Activated T-helper 17 cell treated with anti-CD3 and anti-CD28 coated beads, Interleukin-2, amount 50 U/mL, for 72 hours (primary cell): ENCODE results near the gene MRNIP. TPM values are rescaled to one million over a fixed set of nuclear protein-coding genes. Genes with fewer than 3 reads are reported as not detected.
A peak's percentile ranks its signal among the peaks of the same experiment; 100 is the strongest.
"Not testable (repeated sequence)": the region's sequence is repeated elsewhere in the genome, so short reads cannot be mapped to it uniquely, and the experiment has no call there.

Source experiments
- ATAC-seq: fragments of 150-1000 bp; cut with Tn5 transposase; replicated peaks from 2 replicates; pipeline ENCODE4 v1.10.0; 2021; ENCODE audit warnings: mild to moderate bottlenecking, moderate library complexity
- H3K27ac Mint-ChIP-seq: one replicate; pipeline ENCODE4 v1.8.0; 2022; ENCODE audit warnings: mixed read lengths
- H3K27me3 Mint-ChIP-seq: one replicate; pipeline ENCODE4 v1.8.0; 2022; ENCODE audit warnings: mixed read lengths
- H3K36me3 Mint-ChIP-seq: one replicate; pipeline ENCODE4 v1.8.0; 2022; ENCODE audit warnings: low read depth, mild to moderate bottlenecking, mixed read lengths
- H3K4me1 Mint-ChIP-seq: one replicate; pipeline ENCODE4 v1.8.0; 2022; ENCODE audit warnings: mixed read lengths
- H3K4me3 Mint-ChIP-seq: one replicate; pipeline ENCODE4 v1.8.0; 2022; ENCODE audit warnings: mild to moderate bottlenecking, mixed read lengths
- H3K9me3 Mint-ChIP-seq: one replicate; pipeline ENCODE4 v1.8.0; 2022; ENCODE audit warnings: mixed read lengths
- total RNA-seq, 2 donors: library from RNA; stranded (reverse); gene quantifications; one replicate each; pipeline ENCODE4 v1.2.3, GENCODE V29; 2022

The MRNIP gene
- total RNA-seq, 2 donors from 2014 or later = 17.4 to 35.2 TPM

- no peaks in the 10 kb centered on the region for H3K27me3 Mint-ChIP-seq
- H3K4me1 Mint-ChIP-seq = peaks cover 22% of the 10 kb centered on the region
- peaks cover 29% of the 10 kb centered on the region for H3K36me3 Mint-ChIP-seq
- no peaks in the 10 kb centered on the region for H3K9me3 Mint-ChIP-seq
- no peak for ATAC-seq
- peak overlapping the region; percentile 71 for H3K27ac Mint-ChIP-seq
- peak overlapping the region; percentile 69 for H3K4me3 Mint-ChIP-seq
These were observed 61.6 kb downstream of the MRNIP start for GRCh38 chr5:179796877-179797608.

GRCh38 chr5:179795863-179796833 lies 62.5 kb downstream of the MRNIP start:
- ATAC-seq = peak; percentile 83
- Mint-ChIP-seq H3K36me3 (peaks cover 23% of the 10 kb centered on the region), H3K4me3 (peak overlapping the region; percentile 69), H3K27me3 (no peaks in the 10 kb centered on the region), H3K9me3 (no peaks in the 10 kb centered on the region), H3K27ac (peak overlapping the region; percentile 71), H3K4me1 (peaks cover 17% of the 10 kb centered on the region)

- Mint-ChIP-seq H3K27ac (no peak overlapping the region), H3K36me3 (peaks cover 23% of the 10 kb centered on the region), H3K4me3 (peak overlapping the region; percentile 59), H3K27me3 (no peaks in the 10 kb centered on the region), H3K4me1 (peaks cover 17% of the 10 kb centered on the region), H3K9me3 (no peaks in the 10 kb centered on the region)
- ATAC-seq = peak; percentile 20
These were observed 63.4 kb downstream of the MRNIP start for GRCh38 chr5:179795049-179795862.

- H3K36me3 Mint-ChIP-seq = peaks cover 17% of the 10 kb centered on the region
- peak overlapping the region; percentile 59 for H3K4me3 Mint-ChIP-seq
These were observed 64.0 kb downstream of the MRNIP start for GRCh38 chr5:179794575-179794974.

GRCh38 chr5:179794171-179794570 lies 64.4 kb downstream of the MRNIP start:
- no peak for ATAC-seq
- H3K27me3 Mint-ChIP-seq = no peaks in the 10 kb centered on the region
- peaks cover 17% of the 10 kb centered on the region for H3K4me1 Mint-ChIP-seq
- no peaks in the 10 kb centered on the region for H3K9me3 Mint-ChIP-seq
- peak overlapping the region; percentile 59 for H3K4me3 Mint-ChIP-seq
- H3K27ac Mint-ChIP-seq = no peak overlapping the region
- peaks cover 13% of the 10 kb centered on the region for H3K36me3 Mint-ChIP-seq

More at GRCh38 chr5:179794575-179794974, 64.0 kb downstream of the MRNIP start:
- H3K4me1 Mint-ChIP-seq = peaks cover 17% of the 10 kb centered on the region
- H3K9me3 Mint-ChIP-seq = no peaks in the 10 kb centered on the region
- H3K27me3 Mint-ChIP-seq = no peaks in the 10 kb centered on the region
- no peak overlapping the region for H3K27ac Mint-ChIP-seq
- no peak for ATAC-seq

GRCh38 chr5:179793468-179794139 lies 65.0 kb downstream of the MRNIP start, which contains the start of gene LTC4S:
TSS of gene LTC4S (plus strand) at chr5:179793986. CDS start at chr5:179794081, 95 bp downstream.
- no peaks in the 10 kb centered on the region for H3K27me3 Mint-ChIP-seq
- no peak within 1 kb of the TSS for H3K27ac Mint-ChIP-seq
- peak within 1 kb of the TSS; percentile 59 for H3K4me3 Mint-ChIP-seq
- H3K36me3 Mint-ChIP-seq = peaks cover 10% of the 10 kb centered on the region
- no peaks in the 10 kb centered on the region for H3K9me3 Mint-ChIP-seq
- peak; percentile 25 for ATAC-seq
- H3K4me1 Mint-ChIP-seq = peaks cover 17% of the 10 kb centered on the region

GRCh38 chr5:179792612-179793467 lies 65.8 kb downstream of the MRNIP start:
- peak overlapping the region; percentile 59 for H3K4me3 Mint-ChIP-seq
- no peaks in the 10 kb centered on the region for H3K9me3 Mint-ChIP-seq
- H3K27me3 Mint-ChIP-seq = no peaks in the 10 kb centered on the region
- peaks cover 10% of the 10 kb centered on the region for H3K36me3 Mint-ChIP-seq
- no peak overlapping the region for H3K27ac Mint-ChIP-seq
- peaks cover 17% of the 10 kb centered on the region for H3K4me1 Mint-ChIP-seq
- no peak for ATAC-seq

GRCh38 chr5:179791881-179792611 lies 66.6 kb downstream of the MRNIP start:
- no peaks in the 10 kb centered on the region for H3K9me3 Mint-ChIP-seq
- H3K27me3 Mint-ChIP-seq = no peaks in the 10 kb centered on the region
- H3K36me3 Mint-ChIP-seq = peaks cover 5% of the 10 kb centered on the region
- ATAC-seq = no peak
- H3K27ac Mint-ChIP-seq = no peak overlapping the region
- H3K4me1 Mint-ChIP-seq = peaks cover 16% of the 10 kb centered on the region
- H3K4me3 Mint-ChIP-seq = no peak overlapping the region

- H3K36me3 Mint-ChIP-seq, H3K9me3 Mint-ChIP-seq, H3K27me3 Mint-ChIP-seq, H3K4me3 Mint-ChIP-seq, H3K27ac Mint-ChIP-seq, ATAC-seq: not testable (repeated sequence)
- H3K4me1 Mint-ChIP-seq = peaks cover 12% of the 10 kb centered on the region
These were observed 69.3 kb downstream of the MRNIP start for GRCh38 chr5:179789278-179789677.

- no peaks in the 10 kb centered on the region for H3K9me3 Mint-ChIP-seq
- H3K4me1 Mint-ChIP-seq = peaks cover 3% of the 10 kb centered on the region
- H3K4me3 Mint-ChIP-seq = no peak overlapping the region
- no peak for ATAC-seq
- H3K27ac Mint-ChIP-seq = no peak overlapping the region
- no peaks in the 10 kb centered on the region for H3K27me3 Mint-ChIP-seq
- H3K36me3 Mint-ChIP-seq = no peaks in the 10 kb centered on the region
These were observed 70.3 kb downstream of the MRNIP start for GRCh38 chr5:179788193-179788854.
